GM21717 (cell line): ENCODE results near the gene BCOR.

ENCODE experiments used
- ATAC-seq: cut with Tn5 transposase; IDR thresholded peaks from one replicate; pipeline ENCODE4 v1.9.1; 2021; ENCODE audit warnings: mild to moderate bottlenecking, moderate library complexity; ENCODE audit not compliant: unreplicated experiment

BCOR gene

GRCh38 chrX:40068048-40068447 is 29.7 kb downstream of the BCOR start:
- no peak for ATAC-seq

GRCh38 chrX:40066700-40067099 is 31.1 kb downstream of the BCOR start:
- ATAC-seq, result no peak

- ATAC-seq, result no peak
Measured at GRCh38 chrX:40065296-40066046, 32.3 kb downstream of the BCOR start.

- no peak for ATAC-seq
Measured at GRCh38 chrX:40064055-40064597, 33.6 kb downstream of the BCOR start.

- no peak for ATAC-seq
Measured at GRCh38 chrX:40063555-40063954, 34.2 kb downstream of the BCOR start.

- ATAC-seq, result no peak
Measured at GRCh38 chrX:40062525-40063155, 35.1 kb downstream of the BCOR start.

- ATAC-seq, result no peak
Measured at GRCh38 chrX:40061871-40062524, 35.8 kb downstream of the BCOR start.

- ATAC-seq, result no peak
Measured at GRCh38 chrX:40061005-40061404, 36.8 kb downstream of the BCOR start.

- ATAC-seq, result no peak
Measured at GRCh38 chrX:40060356-40060845, 37.4 kb downstream of the BCOR start.

GRCh38 chrX:40058719-40059118 is 39.0 kb downstream of the BCOR start:
- ATAC-seq, result no peak

- ATAC-seq, result no peak
Measured at GRCh38 chrX:40057405-40057804, 40.4 kb downstream of the BCOR start.

GRCh38 chrX:40056420-40056819 is 41.3 kb downstream of the BCOR start:
- ATAC-seq, result peak; percentile 52

GRCh38 chrX:40055495-40055894 is 42.3 kb downstream of the BCOR start:
- ATAC-seq, result no peak

- ATAC-seq, result no peak
Measured at GRCh38 chrX:40054793-40055192, 43.0 kb downstream of the BCOR start.

GRCh38 chrX:40050532-40050931 is 47.2 kb downstream of the BCOR start:
- no peak for ATAC-seq

GRCh38 chrX:40049084-40049641 is 48.6 kb downstream of the BCOR start:
- ATAC-seq, result no peak

- ATAC-seq, result no peak
Measured at GRCh38 chrX:40047485-40047884, 50.3 kb downstream of the BCOR start.

- no peak for ATAC-seq
Measured at GRCh38 chrX:40043895-40044294, 53.9 kb downstream of the BCOR start.

GRCh38 chrX:40041915-40042314 is 55.8 kb downstream of the BCOR start:
- ATAC-seq, result no peak

- ATAC-seq, result no peak
Measured at GRCh38 chrX:40040686-40041461, 56.9 kb downstream of the BCOR start.

- no peak for ATAC-seq
Measured at GRCh38 chrX:40039887-40040286, 57.9 kb downstream of the BCOR start.
